Gastroesophageal sphincter (tissue), 3 donors: ENCODE measurements around the gene RNLS.

ENCODE experiments used
- CTCF ChIP-seq, 4 experiments: fragments of 200-600 bp in 2 of 4; fragments of 450-650 bp in 2 of 4; sonication (generic) in 1 of 4; IDR thresholded peaks; one replicate each; pipeline ENCODE4 v1.5.1; 2017 to 2019; ENCODE audit warnings: antibody characterized with exemption in 4 of 4, mild to moderate bottlenecking in 2 of 4, moderate library complexity in 2 of 4
- EP300 ChIP-seq: sonication (generic); formaldehyde crosslinking; IDR thresholded peaks from one replicate; pipeline ENCODE4 v1.6.1; 2017; ENCODE audit warnings: antibody characterized with exemption, mild to moderate bottlenecking
- POLR2A ChIP-seq, 2 donors: fragments of 450-650 bp; IDR thresholded peaks; one replicate each; pipeline ENCODE4 v1.6.1; 2017; ENCODE audit warnings: antibody characterized with exemption in 2 of 2, mild to moderate bottlenecking in 2 of 2, moderate library complexity in 1 of 2

- TF ChIP-seq CTCF (IDR thresholded peaks at IDR 0.05): no peak
- TF ChIP-seq EP300: no peak
- no peak for TF ChIP-seq POLR2A (IDR thresholded peaks at IDR 0.05)
Observed at GRCh38 chr10:88423732-88424131, 159.4 kb downstream of the RNLS start.
